Fibroblast of skin of left biceps (primary cell): Measurements from ENCODE around the gene NIF3L1.

Source experiments
- DNase-seq, 2 experiments: peaks; one replicate each; pipeline ENCODE4 v3.0.0-alpha.2; 2013; ENCODE audit warnings: low read depth in 2 of 2

NIF3L1 gene

GRCh38 chr2:200888704-200889625 lies at the start of gene NIF3L1, which contains the start of gene PPIL3:
TSS of gene NIF3L1 (plus strand) at chr2:200889371. CDS start at chr2:200891944, 2,573 bp downstream.
TSS of gene PPIL3 (minus strand) at chr2:200889077. CDS start at chr2:200887615, 1,462 bp downstream.
- DNase-seq: peak; percentile 94 to 95

DNA sequence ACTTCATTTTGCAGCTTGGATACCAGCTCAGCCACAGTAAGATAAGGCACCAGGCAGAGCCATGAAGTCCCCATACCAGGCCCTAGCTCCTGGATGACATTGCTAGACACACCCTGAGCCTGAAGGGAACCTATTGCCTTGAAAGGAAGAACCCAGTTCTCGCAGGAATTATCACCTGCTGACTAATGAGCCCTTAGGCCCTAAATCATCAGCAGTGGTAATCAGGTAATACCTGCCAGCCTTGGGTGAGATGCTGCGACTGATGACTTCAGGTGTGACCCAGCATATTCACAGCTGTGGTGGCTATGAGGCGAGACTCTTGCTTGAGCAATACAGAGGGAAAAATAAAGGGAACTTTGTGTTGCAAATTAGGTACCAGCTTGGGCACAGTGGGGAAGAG lies 49.7 kb upstream of the NIF3L1 start:
- no peak for DNase-seq

- no peak for DNase-seq
These were observed 44.9 kb upstream of the NIF3L1 start for GRCh38 chr2:200843993-200844948.

GRCh38 chr2:200845194-200845593 lies 44.0 kb upstream of the NIF3L1 start:
- no peak for DNase-seq

- no peak for DNase-seq
These were observed 43.4 kb upstream of the NIF3L1 start for GRCh38 chr2:200845669-200846325.

GRCh38 chr2:200847269-200847668 lies 41.9 kb upstream of the NIF3L1 start:
- no peak for DNase-seq

DNA sequence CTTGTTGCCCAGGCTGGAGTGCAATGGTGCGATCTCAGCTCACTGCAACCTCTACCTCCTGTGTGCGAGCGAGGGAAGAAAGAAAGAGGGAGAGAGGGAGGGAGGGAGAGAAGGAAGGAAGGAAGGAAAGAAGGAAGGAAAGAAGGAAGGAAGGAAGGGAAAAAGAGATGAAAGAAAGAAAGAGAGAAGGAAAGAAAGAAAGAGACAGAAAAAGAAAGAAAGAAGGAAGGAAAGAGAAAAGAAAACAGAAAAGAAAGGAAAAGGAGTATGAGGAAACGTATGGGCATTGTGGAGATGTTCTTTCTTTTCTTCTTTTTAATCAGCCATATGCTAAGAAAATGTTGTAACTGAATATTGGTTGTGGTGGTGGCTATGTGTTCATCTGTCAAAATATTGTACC lies 41.2 kb upstream of the NIF3L1 start:
- no peak for DNase-seq

GRCh38 chr2:200850512-200851256 lies 38.5 kb upstream of the NIF3L1 start:
- no peak for DNase-seq

GRCh38 chr2:200851398-200852248 lies 37.5 kb upstream of the NIF3L1 start:
- DNase-seq: no peak

DNA sequence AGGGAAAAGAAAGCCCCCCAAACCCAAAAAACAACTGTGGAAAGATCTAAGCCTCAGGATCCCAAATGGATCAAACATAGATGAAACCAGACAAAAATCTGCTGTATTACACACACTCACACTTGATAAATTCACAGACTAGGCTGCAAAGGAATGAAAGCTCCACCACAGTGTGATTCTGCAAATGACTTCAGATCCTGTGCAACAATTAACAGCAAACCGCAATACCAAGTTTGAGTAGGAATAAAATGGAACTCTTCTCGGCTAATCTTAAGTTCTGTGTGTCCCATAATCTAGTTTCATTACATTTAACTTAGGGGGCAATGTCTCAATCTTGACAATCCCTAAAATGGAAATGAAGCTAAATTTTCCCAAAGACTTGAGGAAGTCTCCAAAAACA lies 36.6 kb upstream of the NIF3L1 start:
- DNase-seq: no peak

GRCh38 chr2:200856806-200857205 lies 32.4 kb upstream of the NIF3L1 start:
- no peak for DNase-seq

- no peak for DNase-seq
These were observed 28.9 kb upstream of the NIF3L1 start for GRCh38 chr2:200860092-200860795.

- DNase-seq: no peak
These were observed 27.5 kb upstream of the NIF3L1 start for GRCh38 chr2:200861617-200862155.

DNA sequence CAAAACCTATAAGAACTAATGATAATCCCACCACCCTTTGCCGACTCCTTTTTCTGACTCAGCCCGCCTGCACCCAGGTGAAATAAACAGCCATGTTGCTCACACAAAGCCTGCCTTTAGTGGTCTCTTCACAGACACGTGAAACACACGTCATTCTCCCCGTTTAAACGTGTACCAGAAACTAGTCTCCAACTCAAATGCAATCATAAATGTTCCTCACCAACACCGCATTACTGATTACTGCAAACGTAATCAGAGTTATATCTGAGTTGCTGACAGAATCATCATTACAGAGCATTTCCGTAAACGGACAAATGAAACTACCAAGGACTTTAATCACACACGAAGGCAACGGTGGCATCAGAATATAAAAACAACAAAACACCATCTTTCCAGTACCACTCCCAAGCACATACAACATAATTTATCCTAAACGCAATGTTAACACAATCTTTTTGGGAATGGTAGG lies 26.6 kb upstream of the NIF3L1 start:
- DNase-seq: no peak

DNA sequence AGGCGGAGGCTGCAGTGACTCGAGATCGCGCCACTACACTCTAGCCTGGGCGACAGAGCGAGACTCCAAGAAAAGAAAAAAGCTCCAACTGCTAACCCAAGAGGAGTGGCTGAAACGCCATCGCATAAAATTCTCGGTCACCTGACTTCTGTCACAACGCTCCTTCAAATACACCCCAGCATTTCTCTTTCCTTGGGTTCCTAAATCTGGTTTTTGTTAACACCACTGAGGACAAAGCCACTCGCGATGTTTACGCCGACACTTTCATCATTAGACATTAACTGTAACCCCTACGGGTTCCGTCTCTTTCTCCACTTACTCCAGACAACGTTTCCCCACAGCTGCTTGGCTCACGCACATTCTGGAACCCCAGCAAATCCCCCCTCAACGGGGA lies 25.4 kb upstream of the NIF3L1 start:
- DNase-seq: no peak

DNA sequence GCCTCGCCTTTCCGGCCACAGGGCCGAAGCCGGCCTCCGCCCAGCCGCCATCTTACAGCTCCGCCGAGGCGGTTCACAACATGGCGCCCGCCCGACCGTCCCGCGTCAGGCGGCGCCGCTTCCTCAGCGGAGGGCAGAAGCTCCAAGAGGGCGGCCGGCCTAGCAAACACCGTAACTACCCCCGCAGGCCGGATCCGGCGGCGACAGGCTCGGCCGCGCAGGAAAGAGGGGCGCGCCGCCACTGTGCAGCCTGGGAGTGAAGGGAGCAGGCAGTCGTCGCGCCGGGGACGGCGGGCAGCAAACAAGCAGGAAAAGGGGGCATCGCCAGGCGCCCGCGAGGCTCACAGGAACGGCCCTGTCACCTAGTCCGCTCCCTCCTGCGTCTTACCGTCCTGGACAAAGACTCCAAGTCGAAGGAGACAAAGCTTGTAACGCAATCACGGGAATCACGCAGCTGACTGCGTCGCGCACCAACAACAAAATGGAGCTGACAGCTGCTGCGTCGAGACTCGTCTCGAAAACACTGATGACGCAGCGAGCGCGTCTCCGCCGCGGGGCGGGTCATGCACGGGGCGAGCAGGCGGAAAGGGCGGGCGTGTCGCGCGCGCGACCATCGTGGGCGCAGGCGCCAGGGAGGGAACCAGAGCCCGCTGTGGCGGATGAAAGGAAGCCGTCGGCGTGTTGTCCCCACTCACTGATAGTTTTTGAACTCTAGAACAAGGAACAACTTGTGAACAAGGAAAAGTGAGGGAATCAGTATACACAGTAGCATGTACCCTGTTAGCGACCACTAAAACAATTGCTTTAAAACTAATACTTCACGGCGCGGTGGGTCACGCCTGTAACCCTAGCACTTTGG lies 24.8 kb upstream of the NIF3L1 start, which contains the start of gene CLK1:
TSS of gene CLK1 (minus strand) at position 483 of the 859 bp plus-strand sequence. CDS start 2,796 bp downstream, outside the sequence.
- DNase-seq: peak; percentile 71 to 80

GRCh38 chr2:200869014-200869413 lies 20.2 kb upstream of the NIF3L1 start:
- no peak for DNase-seq

DNA sequence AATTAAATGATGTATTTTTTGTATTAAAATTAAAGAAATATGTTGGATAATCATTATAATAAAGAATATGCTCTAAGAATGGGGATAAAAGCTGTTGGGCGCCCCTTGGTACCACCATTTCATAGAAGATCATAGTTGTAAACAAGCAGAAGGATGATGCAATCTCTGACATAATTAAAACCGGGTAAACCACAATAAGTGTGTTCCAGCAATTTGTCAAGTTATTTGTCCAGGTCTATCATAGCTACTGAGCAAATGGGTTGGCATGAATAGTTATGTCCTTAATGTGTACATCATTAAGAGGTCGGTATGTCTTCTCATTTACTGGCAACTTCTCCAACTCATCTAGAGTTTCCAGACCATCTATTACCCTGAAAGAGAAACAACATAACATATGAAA lies 18.0 kb upstream of the NIF3L1 start:
- no peak for DNase-seq
